A549 (cell line): Measurements from ENCODE around the gene OR4N2. TPM values are rescaled to one million over a fixed set of nuclear protein-coding genes. Genes with fewer than 3 reads are reported as not detected.
A peak's percentile ranks its signal among the peaks of the same experiment; 100 is the strongest.

Experiments used
- ATAC-seq, 2 experiments: fragments of 200-7000 bp in 1 of 2; fragments of >200 bp in 1 of 2; cut with Nextera tagmentation in 1 of 2; cut with Tn5 transposase in 1 of 2; 3 replicates each; pipeline versions ENCODE4 v1.8.0 to v1.9.1; 2018 to 2020; ENCODE audit warnings: mild to moderate bottlenecking in 1 of 2, moderate library complexity in 1 of 2
- CTCF ChIA-PET: fragments of 300-600 bp; sonication (Branson Sonifier 250); formaldehyde crosslinking; extraction: SDS; loops from one replicate; lab custom pipeline; 2021; ENCODE audit warnings: antibody characterized with exemption, inconsistent platforms; lab: Yijun Ruan, JAX
- POLR2A ChIA-PET: fragments of 350-600 bp; formaldehyde crosslinking; extraction: SDS; loops from one replicate; lab custom pipeline; 2021; ENCODE audit warnings: antibody characterized with exemption, inconsistent platforms; lab: Yijun Ruan, JAX
- DNase-seq, 2 experiments: peaks; one replicate each; pipeline versions ENCODE4 v3.0.0 to v3.0.0-alpha.2; 2011 to 2016; ENCODE audit warnings: low read depth in 1 of 2, low spot score in 1 of 2
- FAIRE-seq: peaks from 2 replicates; lab custom pipeline; 2011; peaks lifted over from hg19 to GRCh38; lab: Jason Lieb, UNC
- H3K27ac ChIP-seq, 2 experiments: fragments of >200 bp; sonication (Bioruptor Twin); formaldehyde crosslinking; 3 replicates each; pipeline ENCODE4 v1.5.1; 2016 to 2017
- H3K4me1 ChIP-seq: fragments of >200 bp; sonication (Bioruptor Twin); formaldehyde crosslinking; 3 replicates; pipeline ENCODE4 v1.6.1; 2016
- H3K4me2 ChIP-seq: fragments of >200 bp; sonication (Bioruptor Twin); formaldehyde crosslinking; 3 replicates; pipeline ENCODE4 v1.6.1; 2016
- H3K4me3 ChIP-seq: fragments of >200 bp; sonication (Bioruptor Twin); formaldehyde crosslinking; 3 replicates; pipeline ENCODE4 v1.5.1; 2016
- H3K9me3 ChIP-seq: fragments of >200 bp; sonication (Bioruptor Twin); formaldehyde crosslinking; 3 replicates; pipeline ENCODE4 v1.6.1; 2016
- BCL3 ChIP-seq: fragments of >200 bp; sonication (Bioruptor Twin); formaldehyde crosslinking; IDR thresholded peaks from 3 replicates; pipeline ENCODE4 v1.6.1; 2016
- BHLHE40 ChIP-seq: IDR thresholded peaks from 2 replicates; pipeline ENCODE4 v1.6.1; 2012; ENCODE audit warnings: low read depth, low read length, inconsistent platforms
- CBX8 ChIP-seq: fragments of 200-600 bp; sonication (generic); IDR thresholded peaks from 2 replicates; pipeline ENCODE4 v1.6.1; 2016
- EHF ChIP-seq: fragments of 250-450 bp; sonication (Bioruptor Pico); IDR thresholded peaks from 2 replicates; pipeline ENCODE4 v1.5.0; 2020; ENCODE audit warnings: mild to moderate bottlenecking
- FOSB ChIP-seq: fragments of 250-450 bp; sonication (Bioruptor Pico); IDR thresholded peaks from 2 replicates; pipeline ENCODE4 v1.5.0; 2020; ENCODE audit warnings: mild to moderate bottlenecking, moderate library complexity
- FOSL2 ChIP-seq, 2 experiments: fragments of 450-650 bp in 1 of 2; fragments of >200 bp in 1 of 2; sonication (Bioruptor Twin) in 1 of 2; formaldehyde crosslinking; IDR thresholded peaks; 2 replicates each; pipeline versions ENCODE4 v1.5.0 to v1.6.1; 2016 to 2020; ENCODE audit warnings: mild to moderate bottlenecking in 1 of 2, moderate library complexity in 1 of 2
- HDAC2 ChIP-seq: fragments of 200-600 bp; sonication (generic); IDR thresholded peaks from 2 replicates; pipeline ENCODE4 v1.6.1; 2016
- HES2 ChIP-seq: fragments of >200 bp; sonication (Bioruptor Twin); formaldehyde crosslinking; IDR thresholded peaks from 2 replicates; pipeline ENCODE4 v1.6.1; 2016
- HEYL ChIP-seq: fragments of 250-450 bp; sonication (Bioruptor Pico); IDR thresholded peaks from 2 replicates; pipeline ENCODE4 v1.8.0; 2021; ENCODE audit warnings: mild to moderate bottlenecking, moderate library complexity
- JUN ChIP-seq, 2 experiments: fragments of >200 bp; sonication (Bioruptor Twin); formaldehyde crosslinking; IDR thresholded peaks; 2 replicates in 1 of 2; 3 replicates in 1 of 2; pipeline ENCODE4 v1.6.1; 2016 to 2017
- KDM1A ChIP-seq: fragments of 200-600 bp; sonication (generic); IDR thresholded peaks from 2 replicates; pipeline ENCODE4 v1.6.1; 2016; ENCODE audit warnings: low read depth, mild to moderate bottlenecking
- KDM5A ChIP-seq: fragments of 200-600 bp; sonication (generic); IDR thresholded peaks from 2 replicates; pipeline ENCODE4 v1.6.1; 2016; ENCODE audit warnings: antibody characterized with exemption, mild to moderate bottlenecking
- MAFK ChIP-seq: fragments of 450-650 bp; IDR thresholded peaks from 2 replicates; pipeline ENCODE4 v1.6.1; 2014; ENCODE audit not compliant: partially characterized antibody
- MAX ChIP-seq: IDR thresholded peaks from 2 replicates; pipeline ENCODE4 v1.6.1; 2012
- NFE2L2 ChIP-seq: fragments of 150-350 bp; conservative IDR thresholded peaks from 2 replicates; pipeline ENCODE4 v1.6.1; 2014; ENCODE audit warnings: low read length
- NR3C1 ChIP-seq: fragments of >200 bp; sonication (Bioruptor Twin); formaldehyde crosslinking; IDR thresholded peaks from 3 replicates; pipeline ENCODE4 v1.6.1; 2017
- PBX3 ChIP-seq: IDR thresholded peaks from 2 replicates; pipeline ENCODE4 v1.6.1; 2012
- PHF8 ChIP-seq: fragments of 200-600 bp; sonication (generic); IDR thresholded peaks from 2 replicates; pipeline ENCODE4 v1.6.1; 2016; ENCODE audit warnings: low read depth, mild to moderate bottlenecking, antibody characterized with exemption, moderate library complexity, borderline replicate concordance
- REST ChIP-seq: fragments of 200-600 bp; sonication (generic); IDR thresholded peaks from 2 replicates; pipeline ENCODE4 v1.6.1; 2016; ENCODE audit warnings: antibody characterized with exemption, mild to moderate bottlenecking, moderate library complexity
- RFX5 ChIP-seq: fragments of 450-650 bp; IDR thresholded peaks from 2 replicates; pipeline ENCODE4 v1.7.1; 2014; ENCODE audit warnings: antibody characterized with exemption, mild to moderate bottlenecking, moderate library complexity
- SREBF2 ChIP-seq: fragments of 450-650 bp; IDR thresholded peaks from 2 replicates; pipeline ENCODE4 v1.6.1; 2014; ENCODE audit warnings: mild to moderate bottlenecking, moderate library complexity
- TFCP2L1 ChIP-seq: fragments of 250-450 bp; sonication (Bioruptor Pico); IDR thresholded peaks from 2 replicates; pipeline ENCODE4 v1.5.0; 2021; ENCODE audit warnings: mild to moderate bottlenecking
- ZC3H11A ChIP-seq: fragments of 450-650 bp; IDR thresholded peaks from 2 replicates; pipeline ENCODE4 v1.6.1; 2014; ENCODE audit warnings: antibody characterized with exemption, mild to moderate bottlenecking
- ZFP36 ChIP-seq: fragments of 450-650 bp; IDR thresholded peaks from 2 replicates; pipeline ENCODE4 v1.6.1; 2014; ENCODE audit warnings: borderline replicate concordance; ENCODE audit not compliant: partially characterized antibody
- ZSCAN20 ChIP-seq: fragments of 250-450 bp; sonication (Bioruptor Pico); IDR thresholded peaks from 2 replicates; pipeline ENCODE4 v1.8.0; 2022; ENCODE audit warnings: mild to moderate bottlenecking, moderate library complexity
- WGBS: methylation state at CpG from one replicate; pipeline ENCODE4 v1.1.6; 2017; ENCODE audit errors: missing lambda C conversion rate; 5-methylcytosine and 5-hydroxymethylcytosine counted together
- polyA plus RNA-seq, 4 experiments: library from polyadenylated mRNA; depleted of rRNA in 3 of 4; stranded (reverse); fragments of >200 nt; fragmentation: RNase III in 1 of 4; extraction: RNeasy Plus Mini Kit Qiagen cat#74134 plus additional on column Dnase treatment in 1 of 4; gene quantifications; 2 replicates in 3 of 4; 3 replicates in 1 of 4; pipeline ENCODE4 v1.2.3, GENCODE V29; 2011 to 2017

Gene OR4N2
- polyA plus RNA-seq, 2 of the 4 experiments (the other 2 are of a cell fraction), result not detected

GRCh38 chr14:19799880-19800279, 3.7 kb upstream of the OR4N2 start:
- no peak overlapping the region for H3K4me3 ChIP-seq
- ATAC-seq (peak in 1 of 2 experiments; percentile 34; a peak in 2 of 6 replicates), FAIRE-seq (no peak), DNase-seq (no peak)
- H3K4me1 ChIP-seq, result no peaks in the 10 kb centered on the region
- 37% methylated on average over 5 of the region's 5 CpGs for WGBS
- H3K9me3 ChIP-seq, result 0 out of 3 replicates have a peak, but pooled peaks cover 3% of the 10 kb centered on the region
- ChIA-PET CTCF (no interaction called here), POLR2A (no interaction called here)
- no peak overlapping the region for H3K4me2 ChIP-seq
- no peak overlapping the region for H3K27ac ChIP-seq
- no peak for TF ChIP-seq MAFK
- no peak for TF ChIP-seq NR3C1
- TF ChIP-seq TFCP2L1 (CRISPR knock-in tag), result no peak
- TF ChIP-seq ZC3H11A, result no peak
- TF ChIP-seq ZSCAN20 (CRISPR knock-in tag), result no peak
- no peak for TF ChIP-seq HEYL (CRISPR knock-in tag)
- TF ChIP-seq KDM5A, result no peak
- no peak for TF ChIP-seq KDM1A
- TF ChIP-seq MAX, result no peak
- TF ChIP-seq NFE2L2, result no peak
- TF ChIP-seq SREBF2, result no peak

- Histone ChIP-seq H3K4me3 (no peak overlapping the region), H3K9me3 (0 out of 3 replicates have a peak, but pooled peaks cover 3% of the 10 kb centered on the region), H3K4me2 (no peak overlapping the region), H3K27ac (no peak overlapping the region), H3K4me1 (no peaks in the 10 kb centered on the region)
- peak; percentile 17 to 43; a peak in 4 of 6 replicates for ATAC-seq
- no peak for DNase-seq
- TF ChIP-seq HES2, result no peak
- no peak for TF ChIP-seq HEYL (CRISPR knock-in tag)
- TF ChIP-seq PHF8, result no peak
- no peak for TF ChIP-seq TFCP2L1 (CRISPR knock-in tag)
- no peak for TF ChIP-seq MAFK
- TF ChIP-seq JUN (IDR thresholded peaks at IDR 0.05), result no peak
- TF ChIP-seq CBX8, result no peak
- no peak for TF ChIP-seq KDM1A
- ChIA-PET CTCF (no interaction called here), POLR2A (no interaction called here)
- WGBS, result 35% methylated on average over 17 of the region's 17 CpGs
- no peak for FAIRE-seq
Measured at GRCh38 chr14:19800282-19801117, 3.1 kb upstream of the OR4N2 start.

GRCh38 chr14:19801118-19801464, 2.5 kb upstream of the OR4N2 start:
- peak; percentile 40 to 60; a peak in 4 of 6 replicates for ATAC-seq
- Histone ChIP-seq H3K4me2 (no peak overlapping the region), H3K27ac (no peak overlapping the region), H3K4me3 (no peak overlapping the region), H3K9me3 (0 out of 3 replicates have a peak, but pooled peaks cover 3% of the 10 kb centered on the region), H3K4me1 (no peaks in the 10 kb centered on the region)
- FAIRE-seq, result no peak
- 35% methylated on average over 13 of the region's 13 CpGs for WGBS
- POLR2A ChIA-PET, result no interaction called here
- no peak for TF ChIP-seq ZFP36
- TF ChIP-seq PBX3, result no peak
- no peak for TF ChIP-seq BHLHE40
- no peak for TF ChIP-seq EHF
- TF ChIP-seq FOSB (CRISPR knock-in tag), result no peak
- TF ChIP-seq RFX5, result no peak
- no peak for TF ChIP-seq BCL3
- no peak for TF ChIP-seq FOSL2 (IDR thresholded peaks at IDR 0.05)
- no peak for TF ChIP-seq FOSL2 (CRISPR knock-in tag; IDR thresholded peaks at IDR 0.05)
- no peak for TF ChIP-seq SREBF2
- TF ChIP-seq HES2, result no peak
- no peak for TF ChIP-seq HDAC2
- no peak for TF ChIP-seq REST
- CTCF ChIA-PET, result no interaction called here
- no peak for DNase-seq
